ENCODE results near the gene FAM53B.

FAM53B gene

DNA sequence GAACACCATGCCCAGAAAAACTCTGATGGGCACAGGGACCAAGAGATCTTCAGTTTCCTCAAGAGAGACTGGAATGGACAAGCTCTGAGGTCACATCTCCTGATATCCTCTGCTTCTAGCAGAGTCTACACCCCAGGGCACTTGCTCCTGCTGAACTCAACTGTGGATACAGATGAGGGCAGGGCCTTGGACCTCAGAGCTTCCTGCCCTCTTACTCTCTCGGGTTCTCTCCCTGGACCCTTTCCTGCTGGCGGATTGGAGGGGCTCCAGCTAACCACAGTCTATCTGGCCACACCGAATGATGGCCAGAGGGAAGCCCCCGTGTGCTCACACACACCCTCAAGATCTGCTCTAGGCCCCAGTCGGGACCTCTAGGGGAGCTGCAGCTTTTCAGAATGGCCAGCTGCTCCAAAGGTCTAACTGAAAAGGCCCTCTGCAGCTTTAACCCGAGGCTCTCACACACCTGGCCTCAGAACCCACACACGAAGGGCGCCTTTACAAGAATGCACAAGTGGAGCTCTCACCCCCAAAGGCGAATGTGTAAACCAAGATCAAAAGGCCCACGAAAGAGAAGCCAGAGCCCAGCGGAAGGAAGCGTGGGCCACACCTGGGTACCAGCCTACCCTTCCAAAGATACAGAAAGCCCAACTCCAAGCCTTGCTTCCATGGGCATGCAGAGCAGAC, 65.5 kb downstream of the FAM53B start:
- H3K27me3 ChIP-seq: no peaks in the 10 kb centered on the region
- TF ChIP-seq CTCF (IDR thresholded peaks at IDR 0.05): no peak
- H3K36me3 ChIP-seq: peaks cover 12% of the 10 kb centered on the region
- H3K4me3 ChIP-seq (ENCODE audit: low read depth in 1 of 2, low read length in 1 of 2): no peak overlapping the region
- H3K9me3 ChIP-seq: no peaks in the 10 kb centered on the region
- H3K27ac ChIP-seq: peak overlapping the region; percentile 93
- peaks cover 99% of the 10 kb centered on the region in 2 experiments for H3K4me1 ChIP-seq (ENCODE audit: control insufficient read depth in 1 of 2, insufficient read depth in 1 of 2, low read depth in 1 of 2, low read length in 1 of 2)

DNA sequence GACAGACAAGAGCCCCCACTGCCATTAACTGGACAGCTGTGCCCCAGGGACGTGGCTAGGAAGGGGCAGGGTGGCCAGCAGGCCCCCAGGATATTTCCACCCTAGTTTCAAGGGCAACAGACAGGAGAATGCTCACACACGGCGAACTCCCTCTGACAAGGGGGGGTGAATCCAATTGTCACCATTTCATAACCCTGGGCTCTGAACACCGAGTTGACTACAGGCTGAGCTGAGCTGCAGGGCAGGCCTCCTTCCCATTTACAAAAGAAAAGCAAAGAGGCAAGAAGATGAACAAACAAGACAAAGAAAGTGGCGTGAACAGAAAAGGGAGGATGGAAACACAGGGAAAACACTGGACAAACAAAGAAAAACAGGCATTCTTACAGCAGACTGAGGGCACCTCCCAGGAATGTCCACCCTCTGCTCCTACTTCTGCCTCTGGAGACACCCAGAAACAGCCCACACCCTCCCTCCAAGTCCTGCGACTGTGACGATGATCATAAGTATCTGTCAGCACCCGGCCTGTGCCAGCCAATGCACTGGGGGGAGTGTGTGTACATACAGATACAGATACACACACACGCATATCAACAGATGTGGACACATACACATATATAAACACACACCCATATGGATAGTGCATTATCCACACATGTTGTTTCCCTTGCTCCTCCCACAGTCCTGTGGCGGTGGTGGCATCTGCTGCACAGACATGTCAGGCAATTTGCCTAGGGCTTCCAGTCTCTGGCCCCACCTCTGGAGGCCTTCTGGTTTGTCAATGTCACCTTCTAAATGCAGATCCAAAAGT, 66.2 kb downstream of the FAM53B start:
- Histone ChIP-seq H3K36me3 (peaks cover 12% of the 10 kb centered on the region), H3K27ac (peak overlapping the region; percentile 93), H3K4me1 (ENCODE audit: control insufficient read depth in 1 of 2, insufficient read depth in 1 of 2, low read depth in 1 of 2, low read length in 1 of 2) (peaks cover 97 to 99% of the 10 kb centered on the region in 2 experiments), H3K9me3 (no peaks in the 10 kb centered on the region), H3K4me3 (ENCODE audit: low read depth in 1 of 2, low read length in 1 of 2) (peak overlapping the region; percentile 11 to 38), H3K27me3 (no peaks in the 10 kb centered on the region)
- no peak for TF ChIP-seq CTCF (IDR thresholded peaks at IDR 0.05)

DNA sequence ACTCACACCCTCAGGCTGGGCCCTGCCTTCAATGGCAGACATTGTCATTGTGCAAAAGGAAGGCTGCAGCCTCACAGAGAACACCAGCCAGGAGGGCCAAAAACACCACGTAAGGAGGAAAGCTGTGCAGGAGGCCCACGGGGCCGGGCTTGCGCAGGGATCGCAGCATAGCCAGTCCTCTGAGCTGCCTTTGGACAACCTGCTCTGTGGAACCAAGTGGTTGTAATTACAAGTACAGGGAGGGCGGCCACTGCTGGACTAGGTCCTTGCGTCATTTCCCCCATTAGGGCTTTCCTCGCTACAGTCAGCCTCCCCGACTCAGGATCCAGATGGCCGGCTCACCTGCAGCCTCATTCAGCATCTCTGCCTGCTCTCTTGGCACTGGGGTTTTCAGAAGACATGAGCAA, 66.9 kb downstream of the FAM53B start:
- Histone ChIP-seq H3K4me3 (ENCODE audit: low read depth in 1 of 2, low read length in 1 of 2) (peak overlapping the region; percentile 11 to 38), H3K27ac (peak overlapping the region; percentile 93), H3K4me1 (ENCODE audit: control insufficient read depth in 1 of 2, insufficient read depth in 1 of 2, low read depth in 1 of 2, low read length in 1 of 2) (peaks cover 97% of the 10 kb centered on the region in 2 experiments), H3K9me3 (no peaks in the 10 kb centered on the region), H3K36me3 (peaks cover 12% of the 10 kb centered on the region), H3K27me3 (no peaks in the 10 kb centered on the region)
- TF ChIP-seq CTCF (IDR thresholded peaks at IDR 0.05): peak; percentile 27

GRCh38 chr10:124676416-124677062, 67.6 kb downstream of the FAM53B start:
- H3K27ac ChIP-seq: peak overlapping the region; percentile 93
- peaks cover 97% of the 10 kb centered on the region in 2 experiments for H3K4me1 ChIP-seq (ENCODE audit: control insufficient read depth in 1 of 2, insufficient read depth in 1 of 2, low read depth in 1 of 2, low read length in 1 of 2)
- H3K4me3 ChIP-seq (ENCODE audit: low read depth in 1 of 2, low read length in 1 of 2): peak overlapping the region in 1 of 2 experiments; percentile 38

More at GRCh38 chr10:124676416-124677062, 67.6 kb downstream of the FAM53B start:
- Histone ChIP-seq H3K36me3 (peaks cover 7% of the 10 kb centered on the region), H3K27me3 (no peaks in the 10 kb centered on the region), H3K9me3 (no peaks in the 10 kb centered on the region)
- no peak for TF ChIP-seq CTCF (IDR thresholded peaks at IDR 0.05)
